ENCODE data around the gene PFKFB2. TPM values are rescaled to one million over a fixed set of nuclear protein-coding genes. Genes with fewer than 3 reads are reported as not detected.

PFKFB2 gene
- total RNA-seq, 4 donors from 2014 or later = 3.7 to 5.3 (median 4.1) TPM

GRCh38 chr1:207021876-207022596 is 31.0 kb upstream of the PFKFB2 start:
- no peak overlapping the region for H3K27ac ChIP-seq (replicated peaks in 1 of 4)
- H3K36me3 ChIP-seq = no peaks in the 10 kb centered on the region
- TF ChIP-seq POLR2A (IDR thresholded peaks at IDR 0.05; ENCODE audit: low read depth) (no peak), POLR2AphosphoS5 (IDR thresholded peaks at IDR 0.05) (no peak), EP300 (IDR thresholded peaks at IDR 0.05) (no peak), CTCF (IDR thresholded peaks at IDR 0.05) (no peak)
- H3K27me3 ChIP-seq = no peaks in the 10 kb centered on the region
- WGBS = 96% methylated on average over 4 of the region's 15 CpGs
- no peak overlapping the region for H3K4me3 ChIP-seq
- intact Hi-C loops (cut with DNase I) = no loop called here
- H3K9me3 ChIP-seq = no peaks in the 10 kb centered on the region
- H3K4me1 ChIP-seq = peaks cover 26 to 39% (median 32%) of the 10 kb centered on the region in 4 donors
- peak; percentile 75 for DNase-seq (ENCODE audit: extremely low spot score)

DNA sequence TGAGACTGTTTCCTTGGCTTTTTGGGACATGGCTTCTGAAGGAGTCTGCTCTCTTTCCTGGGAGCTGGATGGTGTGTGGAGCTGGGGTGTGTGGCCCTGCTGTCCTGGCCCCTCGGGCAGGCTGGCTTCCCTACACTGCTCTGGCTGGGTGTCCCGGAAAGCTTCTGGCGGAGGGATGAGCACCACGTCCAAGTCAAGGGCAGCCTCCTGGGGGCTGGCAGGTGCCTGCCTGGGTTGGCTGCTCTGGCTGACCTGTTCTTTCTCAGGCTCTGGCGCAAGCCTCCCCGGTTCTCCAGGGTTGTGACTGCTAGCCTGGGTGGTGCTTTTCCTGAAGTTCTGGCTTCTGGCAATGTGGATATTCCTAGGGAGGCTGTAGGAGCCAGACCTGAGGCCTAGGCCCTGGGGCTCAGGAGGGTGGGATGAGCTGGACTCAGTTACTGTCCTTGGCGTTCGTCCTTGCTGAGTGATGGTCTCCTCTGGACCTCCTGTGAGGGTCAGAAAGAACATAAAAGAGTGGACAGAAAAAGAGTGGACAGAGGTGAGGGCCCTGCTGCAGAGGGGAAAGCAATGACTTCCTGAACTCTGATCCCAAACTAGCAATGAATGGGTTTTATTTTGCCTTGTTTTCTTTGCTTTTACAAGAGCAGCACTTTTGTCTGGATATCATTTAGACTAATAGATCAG is 29.9 kb upstream of the PFKFB2 start:
- Histone ChIP-seq H3K36me3 (no peaks in the 10 kb centered on the region), H3K27ac (replicated peaks in 1 of 4) (no peak overlapping the region), H3K27me3 (no peaks in the 10 kb centered on the region), H3K4me1 (peaks cover 28 to 39% (median 32%) of the 10 kb centered on the region in 4 donors), H3K4me3 (no peak overlapping the region), H3K9me3 (no peaks in the 10 kb centered on the region)
- 98% methylated on average over 5 of the region's 8 CpGs for WGBS
- intact Hi-C loops (cut with DNase I) = no loop called here
- peak; percentile 64 for DNase-seq (ENCODE audit: extremely low spot score)
- TF ChIP-seq EP300 (IDR thresholded peaks at IDR 0.05) (no peak), POLR2AphosphoS5 (IDR thresholded peaks at IDR 0.05) (no peak), POLR2A (IDR thresholded peaks at IDR 0.05; ENCODE audit: low read depth) (no peak), CTCF (IDR thresholded peaks at IDR 0.05) (no peak)

DNA sequence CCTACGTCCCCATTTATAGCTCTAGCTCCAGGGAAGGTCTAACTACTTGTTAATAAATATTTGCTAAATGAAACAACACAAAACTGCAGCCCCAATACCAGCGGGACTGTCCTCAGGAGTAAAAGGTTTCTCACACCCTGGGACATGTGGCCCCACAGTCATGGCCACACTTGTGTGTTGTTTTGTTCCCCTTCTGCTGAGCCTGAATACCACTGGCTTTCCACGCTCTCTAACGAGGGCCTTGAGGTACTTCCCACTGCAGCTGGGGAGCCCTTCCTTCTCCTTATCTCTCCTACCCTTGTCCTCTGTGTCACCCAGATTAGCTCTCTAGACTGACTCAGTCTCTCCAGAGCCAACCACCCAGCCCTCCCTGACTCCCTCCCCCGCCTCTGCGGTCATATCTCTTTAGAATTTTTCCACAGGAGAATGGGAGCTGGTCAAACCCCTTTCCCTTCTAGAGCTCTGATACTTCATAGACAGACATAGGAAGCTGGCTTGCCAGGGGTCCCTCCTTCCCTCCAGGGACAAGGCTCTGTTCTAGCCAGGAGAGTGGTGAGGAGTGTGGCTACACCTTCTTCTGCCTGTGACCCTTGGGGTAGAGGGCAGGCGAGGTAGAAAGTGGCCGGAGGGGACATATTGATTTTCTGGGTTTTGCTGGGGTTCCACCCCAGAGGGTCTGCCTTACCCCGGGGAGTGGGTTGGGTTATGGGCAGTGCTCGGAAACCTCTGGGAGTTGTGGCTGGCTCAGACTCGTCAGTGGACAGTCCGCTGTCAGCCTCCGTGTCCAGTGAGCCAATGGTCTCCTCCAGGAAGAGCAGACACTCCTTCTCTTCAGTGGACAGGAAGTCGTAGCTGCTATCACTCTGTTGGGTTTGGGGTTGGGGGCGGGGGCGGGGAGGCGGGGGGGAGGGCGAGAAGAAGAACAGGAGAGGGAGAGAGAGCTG is 28.6 kb upstream of the PFKFB2 start:
- Histone ChIP-seq H3K36me3 (no peaks in the 10 kb centered on the region), H3K27me3 (no peaks in the 10 kb centered on the region), H3K4me1 (peaks cover 28 to 39% (median 32%) of the 10 kb centered on the region in 4 donors), H3K27ac (replicated peaks in 1 of 4) (peak overlapping the region; percentile 29 to 76 (median 54)), H3K4me3 (no peak overlapping the region), H3K9me3 (no peaks in the 10 kb centered on the region)
- intact Hi-C loops (cut with DNase I) = no loop called here
- WGBS = 66% methylated on average over 11 of the region's 18 CpGs
- TF ChIP-seq EP300 (IDR thresholded peaks at IDR 0.05) (no peak), POLR2A (IDR thresholded peaks at IDR 0.05; ENCODE audit: low read depth) (no peak), CTCF (IDR thresholded peaks at IDR 0.05) (no peak), POLR2AphosphoS5 (IDR thresholded peaks at IDR 0.05) (no peak)
- DNase-seq (ENCODE audit: extremely low spot score) = no peak

DNA sequence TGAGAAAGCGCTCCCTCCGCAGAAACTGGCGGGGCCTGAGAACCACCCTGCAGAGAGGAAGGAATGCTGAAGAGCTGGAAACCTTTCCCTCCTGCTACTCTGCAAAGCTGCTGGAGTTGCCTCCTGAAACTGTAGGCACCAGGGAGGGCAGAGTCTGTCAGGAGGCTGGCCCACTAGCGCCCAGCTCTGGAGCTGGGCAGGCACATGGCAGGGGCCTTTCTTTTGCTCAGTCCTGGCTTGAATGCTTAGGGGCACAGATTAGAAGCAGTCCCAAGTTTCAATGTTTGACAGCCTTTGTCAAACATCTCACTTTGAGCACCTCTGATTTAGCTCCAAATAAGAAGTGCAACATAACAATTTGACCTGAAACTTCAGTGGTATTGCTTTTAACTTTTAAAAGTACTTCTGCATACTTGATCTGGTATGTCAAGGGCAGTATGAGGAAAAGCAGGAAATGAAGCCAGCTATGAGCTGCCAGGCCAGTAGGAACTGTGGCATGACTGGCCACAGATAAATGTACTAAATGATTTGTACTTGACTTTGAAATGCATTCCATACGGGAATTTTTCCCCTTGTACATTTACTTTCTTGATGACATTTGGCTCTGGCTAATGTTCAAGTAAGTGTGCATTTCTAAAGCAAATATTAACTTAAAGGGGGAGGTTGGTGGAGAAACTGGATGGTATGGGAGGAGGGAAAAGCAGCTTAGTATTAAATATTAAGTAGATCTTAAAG is 27.8 kb upstream of the PFKFB2 start:
- Histone ChIP-seq H3K9me3 (no peaks in the 10 kb centered on the region), H3K27ac (replicated peaks in 1 of 4) (peak overlapping the region; percentile 29 to 76 (median 54)), H3K27me3 (no peaks in the 10 kb centered on the region), H3K4me1 (peaks cover 28 to 39% (median 32%) of the 10 kb centered on the region in 4 donors), H3K36me3 (no peaks in the 10 kb centered on the region), H3K4me3 (no peak overlapping the region)
- no peak for TF ChIP-seq POLR2A (IDR thresholded peaks at IDR 0.05; ENCODE audit: low read depth)
- TF ChIP-seq EP300 (IDR thresholded peaks at IDR 0.05) = no peak
- no peak for TF ChIP-seq POLR2AphosphoS5 (IDR thresholded peaks at IDR 0.05)
- TF ChIP-seq CTCF (IDR thresholded peaks at IDR 0.05) = no peak
- WGBS = 43% methylated on average over 5 of the region's 5 CpGs
- intact Hi-C loops (cut with DNase I) = no loop called here
- peak; percentile 87 for DNase-seq (ENCODE audit: extremely low spot score)

Data from esophagus muscularis mucosa (tissue), 4 donors.